GM12878 (cell line): ENCODE results near the gene BUD23. TPM values are rescaled to one million over a fixed set of nuclear protein-coding genes. Genes with fewer than 3 reads are reported as not detected.

Experiments used
- ATAC-seq: fragments of 200-7000 bp; cut with Tn5 transposase; 3 replicates; pipeline ENCODE4 v1.9.1; 2020; ENCODE audit warnings: mild to moderate bottlenecking, moderate library complexity
- BruUV-seq: library from RNA; stranded (reverse); fragments of 400-500 nt; replicated peaks from 2 replicates; lab custom pipeline; 2021; lab: Mats Ljungman, UMichigan
- CTCF ChIA-PET: fragments of 300-600 bp; sonication (Branson Sonifier 250); formaldehyde crosslinking; extraction: SDS; loops from one replicate; lab custom pipeline; 2021; ENCODE audit warnings: inconsistent platforms; lab: Yijun Ruan, JAX
- POLR2A ChIA-PET: fragments of 350-600 bp; formaldehyde crosslinking; extraction: SDS; loops from one replicate; lab custom pipeline; 2021; ENCODE audit warnings: inconsistent platforms; lab: Charles Lee
- RAD21 ChIA-PET: fragments of 300-600 bp; sonication (Branson Sonifier 250); formaldehyde crosslinking; loops from one replicate; lab custom pipeline; 2023; ENCODE audit warnings: antibody characterized with exemption; ENCODE audit not compliant: unreplicated experiment; lab: Charles Lee
- SMC1A ChIA-PET: fragments of 300-600 bp; sonication (Branson Sonifier 250); formaldehyde crosslinking; loops from one replicate; lab custom pipeline; 2023; ENCODE audit not compliant: unreplicated experiment, uncharacterized antibody; lab: Charles Lee
- DNase-seq: peaks from one replicate; pipeline ENCODE4 v3.0.0-alpha.2; 2011; ENCODE audit warnings: low read depth, low spot score
- FAIRE-seq: peaks from 3 replicates; lab custom pipeline; 2011; peaks lifted over from hg19 to GRCh38; lab: Jason Lieb, UNC
- H2AFZ ChIP-seq: 2 replicates; pipeline ENCODE4 v1.6.0; 2011; ENCODE audit warnings: low read depth, low read length, control low read depth; ENCODE audit not compliant: control insufficient read depth
- H3K27ac ChIP-seq: 2 replicates; pipeline ENCODE4 v1.5.1; 2011; ENCODE audit warnings: control low read depth; ENCODE audit not compliant: control insufficient read depth, insufficient read depth
- H3K27me3 ChIP-seq, 2 experiments: replicated peaks in 1 of 2; 2 replicates each; pipeline versions ENCODE4 v1.6.0 to v1.6.1; 2011; ENCODE audit warnings: low read length in 1 of 2; ENCODE audit not compliant: control insufficient read depth in 2 of 2, insufficient read depth in 2 of 2
- H3K36me3 ChIP-seq, 2 experiments: 2 replicates each; pipeline ENCODE4 v1.5.1; 2011; ENCODE audit warnings: low read length in 1 of 2; ENCODE audit not compliant: control insufficient read depth in 2 of 2, insufficient read depth in 2 of 2
- H3K4me1 ChIP-seq: 2 replicates; pipeline ENCODE4 v1.6.1; 2011; ENCODE audit warnings: mild to moderate bottlenecking, low read length, moderate library complexity, mixed read lengths; ENCODE audit not compliant: control insufficient read depth, insufficient read depth
- H3K4me2 ChIP-seq: 2 replicates; pipeline ENCODE4 v1.6.0; 2011; ENCODE audit warnings: control low read depth; ENCODE audit not compliant: control insufficient read depth, insufficient read depth
- H3K4me3 ChIP-seq: fragments of 200-600 bp; sonication (generic); 2 replicates; pipeline ENCODE4 v1.5.1; 2016
- H3K79me2 ChIP-seq: 2 replicates; pipeline ENCODE4 v1.6.0; 2011; ENCODE audit warnings: low read length; ENCODE audit not compliant: control insufficient read depth, insufficient read depth
- H3K9ac ChIP-seq: 2 replicates; pipeline ENCODE4 v1.8.0; 2011; ENCODE audit warnings: low read length, control low read depth, mixed read lengths; ENCODE audit not compliant: control insufficient read depth, insufficient read depth
- H3K9me3 ChIP-seq: replicated peaks from 3 replicates; pipeline ENCODE4 v1.5.1; 2011; ENCODE audit warnings: mild to moderate bottlenecking, low read length; ENCODE audit not compliant: control insufficient read depth, insufficient read depth
- H4K20me1 ChIP-seq: 2 replicates; pipeline ENCODE4 v1.6.0; 2011; ENCODE audit not compliant: control insufficient read depth, insufficient read depth
- E2F4 ChIP-seq: IDR thresholded peaks from 2 replicates; pipeline ENCODE4 v1.6.1; 2012; ENCODE audit warnings: low read depth, low read length, improper control_type of control experiment
- ELK1 ChIP-seq: IDR thresholded peaks from 2 replicates; pipeline ENCODE4 v1.6.1; 2012; ENCODE audit warnings: low read depth, low read length, improper control_type of control experiment
- FOS ChIP-seq: IDR thresholded peaks from 3 replicates; pipeline ENCODE4 v1.6.1; 2011; ENCODE audit warnings: borderline replicate concordance; ENCODE audit not compliant: insufficient read length; ENCODE audit errors: extremely low read depth
- FOXM1 ChIP-seq: IDR thresholded peaks from 2 replicates; pipeline ENCODE4 v1.6.1; 2012; ENCODE audit warnings: low read depth, mild to moderate bottlenecking, inconsistent platforms, low read length, moderate library complexity
- IRF3 ChIP-seq: fragments of 450-650 bp; IDR thresholded peaks from 2 replicates; pipeline ENCODE4 v1.6.1; 2014; ENCODE audit warnings: mild to moderate bottlenecking
- MEF2A ChIP-seq: IDR thresholded peaks from 2 replicates; pipeline ENCODE4 v1.6.1; 2011; ENCODE audit warnings: low read depth, mild to moderate bottlenecking, low read length, moderate library complexity; ENCODE audit not compliant: insufficient read depth
- NR2F1 ChIP-seq: fragments of 450-650 bp; conservative IDR thresholded peaks from 2 replicates; pipeline ENCODE4 v1.6.1; 2017; ENCODE audit warnings: mild to moderate bottlenecking
- RELB ChIP-seq: fragments of 450-650 bp; IDR thresholded peaks from 2 replicates; pipeline ENCODE4 v1.6.1; 2017; ENCODE audit warnings: low read depth, mild to moderate bottlenecking, moderate library complexity
- SUZ12 ChIP-seq: fragments of 200-600 bp; sonication (generic); IDR thresholded peaks from one replicate; pipeline ENCODE4 v1.6.1; 2018; ENCODE audit warnings: antibody characterized with exemption, mild to moderate bottlenecking; ENCODE audit not compliant: unreplicated experiment
- TCF12 ChIP-seq: IDR thresholded peaks from 2 replicates; pipeline ENCODE4 v1.6.1; 2011; ENCODE audit warnings: low read depth, mild to moderate bottlenecking, low read length
- ZNF24 ChIP-seq: fragments of 450-650 bp; IDR thresholded peaks from 2 replicates; pipeline ENCODE4 v1.6.1; 2017; ENCODE audit warnings: antibody characterized with exemption, mild to moderate bottlenecking
- ZNF384 ChIP-seq: IDR thresholded peaks from 2 replicates; pipeline ENCODE4 v1.6.1; 2012; ENCODE audit warnings: low read depth, mild to moderate bottlenecking, low read length, improper control_type of control experiment, borderline replicate concordance
- WGBS: methylation state at CpG from one replicate; pipeline ENCODE4 v1.1.6; 2016; ENCODE audit warnings: low lambda C conversion rate; ENCODE audit not compliant: insufficient replicate concordance, insufficient coverage; ENCODE audit errors: missing lambda C conversion rate; 5-methylcytosine and 5-hydroxymethylcytosine counted together
- in situ Hi-C: fragments of 300-500 bp; cut with MboI; formaldehyde crosslinking; loops from 9 replicates; pipeline ENCODE4 v1.14.3; 2018; ENCODE audit warnings: mixed read lengths
- intact Hi-C: fragments of 100-400 bp; cut with micrococcal nuclease; formaldehyde crosslinking; loops from one replicate; pipeline ENCODE4 v1.14.2; 2022; ENCODE audit not compliant: unreplicated experiment
- polyA plus RNA-seq, 11 experiments: library from polyadenylated mRNA; depleted of rRNA in 4 of 11; unstranded in 6 of 11; stranded (reverse) in 5 of 11; fragments of >200 nt; fragmentation: Nextera tagmentation in 4 of 11; fragmentation: Illumina TruSeq in 1 of 11; extraction: Ambion mirVana in 4 of 11; extraction: Trizol in 1 of 11; gene quantifications; 1 replicate in 1 of 11; 2 replicates in 10 of 11; pipeline versions ENCODE4 v1.2.1 to v1.2.3, GENCODE V29; 2011 to 2016; ENCODE audit warnings: inconsistent platforms in 2 of 11, missing spikeins in 2 of 11, low read depth in 1 of 11
- total RNA-seq, 4 experiments: library from RNA; depleted of rRNA in 3 of 4; stranded (reverse); fragments of >200 nt in 3 of 4; fragmentation: Illumina TruSeq in 1 of 4; extraction: Trizol in 1 of 4; gene quantifications; 2 replicates each; pipeline versions ENCODE4 v1.2.1 to v1.2.3, GENCODE V29; 2013 to 2021

The BUD23 gene
- total and polyA plus RNA-seq, 10 of the 15 experiments (the other 5 are each of a cell fraction or from before 2014, with no cell fraction given) = 36.4 to 138 (median 99.5) TPM

- POLR2A ChIA-PET = no interaction called here
- CTCF ChIA-PET = no interaction called here
Measured at GRCh38 chr7:73678862-73679261, 4.5 kb upstream of the BUD23 start.

More at GRCh38 chr7:73678862-73679261, 4.5 kb upstream of the BUD23 start:
- H3K4me1 ChIP-seq = peaks cover 12% of the 10 kb centered on the region
- H3K9ac ChIP-seq = no peak overlapping the region
- H3K36me3 ChIP-seq = peaks cover 2 to 3% of the 10 kb centered on the region in 2 experiments; a peak in 2 of 4 replicates
- no peak overlapping the region for H2AFZ ChIP-seq
- DNase-seq (no peak), FAIRE-seq (no peak), ATAC-seq (no peak)
- H3K9me3 ChIP-seq = no peaks in the 10 kb centered on the region; the same call in 2 of the 3 replicates
- no TSS peak for BruUV-seq
- no peak overlapping the region for H3K4me2 ChIP-seq
- no peak overlapping the region for H3K27ac ChIP-seq
- 95% methylated on average over 6 of the region's 6 CpGs for WGBS
- no peak overlapping the region for H3K4me3 ChIP-seq
- H4K20me1 ChIP-seq = no peaks in the 10 kb centered on the region; the same call in 1 of the 2 replicates
- no peaks in the 10 kb centered on the region for H3K27me3 ChIP-seq
- H3K79me2 ChIP-seq = peaks cover 27% of the 10 kb centered on the region
- RAD21 ChIA-PET = no interaction called here
- in situ Hi-C loops = no loop called here
- SMC1A ChIA-PET = no interaction called here
- TF ChIP-seq IRF3 (no peak), NR2F1 (no peak), FOXM1 (no peak), TCF12 (no peak), FOS (no peak), E2F4 (no peak), ZNF384 (no peak), MEF2A (no peak), RELB (no peak), ELK1 (no peak), ZNF24 (no peak), SUZ12 (no peak)
- intact Hi-C loops = no loop called here
